ENCODE results near the gene RUNX2.

GRCh38 chr6:45645302-45645701 lies 317.2 kb downstream of the RUNX2 start:
- no peak for TF ChIP-seq CTCF (IDR thresholded peaks at IDR 0.05)
- no peak for TF ChIP-seq POLR2AphosphoS5 (IDR thresholded peaks at IDR 0.05)
- no peak for TF ChIP-seq POLR2A (IDR thresholded peaks at IDR 0.05)

Data from breast epithelium (tissue), 3 donors.